SK-N-SH (cell line): ENCODE data around the gene MRPS11. TPM values are rescaled to one million over a fixed set of nuclear protein-coding genes. Genes with fewer than 3 reads are reported as not detected.

Experiments used
- CTCF ChIA-PET: fragments of 300-600, 350-600 bp; formaldehyde crosslinking; extraction: SDS; loops from one replicate; lab custom pipeline; 2021; lab: Yijun Ruan, JAX
- POLR2A ChIA-PET: fragments of 350-600 bp; sonication (Branson Sonifier 250); formaldehyde crosslinking; extraction: SDS; loops from one replicate; lab custom pipeline; 2020; ENCODE audit warnings: antibody characterized with exemption, inconsistent platforms; lab: Yijun Ruan, JAX
- DNase-seq: peaks from one replicate; pipeline ENCODE4 v3.0.0; 2012
- H2AFZ ChIP-seq: fragments of 200-600 bp; sonication (generic); 2 replicates; pipeline ENCODE4 v1.8.1; 2016; ENCODE audit warnings: antibody characterized with exemption, mild to moderate bottlenecking, low read depth
- H3F3A ChIP-seq: fragments of 200-600 bp; sonication (generic); replicated peaks from 2 replicates; pipeline ENCODE3; 2016; ENCODE audit warnings: antibody characterized with exemption, mild to moderate bottlenecking; ENCODE audit not compliant: insufficient read depth
- H3K27ac ChIP-seq, 2 experiments: fragments of 200-500 bp in 1 of 2; fragments of 200-600 bp in 1 of 2; sonication (Bioruptor generic) in 1 of 2; sonication (generic), shearing (Covaris generic) in 1 of 2; 2 replicates each; pipeline versions ENCODE4 v1.5.1 to v1.6.1; 2014 to 2016; ENCODE audit warnings: low read depth in 2 of 2, inconsistent platforms in 1 of 2, low read length in 1 of 2, mild to moderate bottlenecking in 1 of 2, mixed read lengths in 1 of 2
- H3K27me3 ChIP-seq: fragments of 200-600 bp; sonication (generic), shearing (Covaris generic); 2 replicates; pipeline ENCODE4 v1.6.1; 2016; ENCODE audit warnings: mixed run types; ENCODE audit not compliant: insufficient read depth
- H3K36me3 ChIP-seq, 2 experiments: fragments of 200-500 bp in 1 of 2; fragments of 200-600 bp in 1 of 2; sonication (Bioruptor generic) in 1 of 2; sonication (generic) in 1 of 2; replicated peaks in 1 of 2; 2 replicates each; pipeline versions ENCODE3 to v1.5.1; 2014 to 2016; ENCODE audit warnings: low read length in 1 of 2, mild to moderate bottlenecking in 1 of 2; ENCODE audit not compliant: insufficient read depth in 2 of 2, control insufficient read depth in 1 of 2
- H3K4me1 ChIP-seq, 2 experiments: fragments of 200-500 bp in 1 of 2; fragments of 200-600 bp in 1 of 2; sonication (Bioruptor generic) in 1 of 2; sonication (generic), shearing (Covaris generic) in 1 of 2; 2 replicates each; pipeline versions ENCODE4 v1.5.1 to v1.6.1; 2014 to 2016; ENCODE audit warnings: low read depth in 1 of 2, low read length in 1 of 2, mixed run types in 1 of 2; ENCODE audit not compliant: insufficient read depth in 2 of 2, control insufficient read depth in 1 of 2
- H3K4me2 ChIP-seq: fragments of 200-600 bp; sonication (generic), shearing (Covaris generic); 2 replicates; pipeline ENCODE4 v1.6.1; 2017; ENCODE audit warnings: mixed run types
- H3K4me3 ChIP-seq, 2 experiments: fragments of 200-500 bp in 1 of 2; fragments of 200-600 bp in 1 of 2; sonication (Bioruptor generic) in 1 of 2; sonication (generic), shearing (Covaris generic) in 1 of 2; 2 replicates each; pipeline versions ENCODE4 v1.5.1 to v1.8.1; 2014 to 2016; ENCODE audit warnings: low read depth in 2 of 2, inconsistent platforms in 1 of 2, low read length in 1 of 2, mild to moderate bottlenecking in 1 of 2, mixed read lengths in 1 of 2, moderate library complexity in 1 of 2
- H3K79me2 ChIP-seq: fragments of 200-600 bp; sonication (generic); 2 replicates; pipeline ENCODE4 v1.8.1; 2017; ENCODE audit warnings: mild to moderate bottlenecking; ENCODE audit not compliant: insufficient read depth
- H3K9ac ChIP-seq: fragments of 200-600 bp; sonication (generic); 2 replicates; pipeline ENCODE4 v1.6.1; 2017; ENCODE audit warnings: mixed run types
- H3K9me2 ChIP-seq: fragments of 200-600 bp; sonication (generic); 2 replicates; pipeline ENCODE4 v1.6.1; 2017; ENCODE audit warnings: mixed run types
- H3K9me3 ChIP-seq: fragments of 200-600 bp; sonication (generic); 2 replicates; pipeline ENCODE4 v1.6.1; 2017; ENCODE audit warnings: mixed run types, mild to moderate bottlenecking, moderate library complexity
- H4K20me1 ChIP-seq: fragments of 200-600 bp; sonication (generic); 2 replicates; pipeline ENCODE4 v1.6.1; 2017; ENCODE audit warnings: mild to moderate bottlenecking, mixed run types; ENCODE audit not compliant: insufficient read depth
- CHD2 ChIP-seq: fragments of 150-350 bp; IDR thresholded peaks from 2 replicates; pipeline ENCODE4 v1.6.1; 2018; ENCODE audit warnings: low read length; ENCODE audit not compliant: partially characterized antibody
- EP300 ChIP-seq, 2 experiments: IDR thresholded peaks; 2 replicates each; pipeline versions ENCODE4 v1.4.0 to v1.6.1; 2012; ENCODE audit warnings: borderline replicate concordance in 1 of 2, low read depth in 1 of 2, low read length in 1 of 2
- EZH2phosphoT487 ChIP-seq: fragments of 200-600 bp; sonication (generic); IDR thresholded peaks from 2 replicates; pipeline ENCODE4 v1.6.1; 2017; ENCODE audit warnings: low read depth, mixed run types, mild to moderate bottlenecking, antibody characterized with exemption, moderate library complexity, borderline replicate concordance
- GABPA ChIP-seq: IDR thresholded peaks from 2 replicates; pipeline ENCODE4 v1.4.0; 2012; ENCODE audit warnings: low read depth, mild to moderate bottlenecking
- GATA2 ChIP-seq: sonication (generic); formaldehyde crosslinking; IDR thresholded peaks from 2 replicates; pipeline ENCODE4 v1.5.0; 2020; ENCODE audit warnings: mild to moderate bottlenecking, missing genetic modification reagents
- JUND ChIP-seq: IDR thresholded peaks from 2 replicates; pipeline ENCODE4 v1.4.0; 2012
- MEF2A ChIP-seq: IDR thresholded peaks from 2 replicates; pipeline ENCODE4 v1.4.0; 2012; ENCODE audit warnings: low read depth, borderline replicate concordance
- MXI1 ChIP-seq: IDR thresholded peaks from 2 replicates; pipeline ENCODE4 v1.6.1; 2012; ENCODE audit warnings: mild to moderate bottlenecking, low read depth, low read length, improper control_type of control experiment
- NFIC ChIP-seq: IDR thresholded peaks from 2 replicates; pipeline ENCODE4 v1.4.0; 2012; ENCODE audit warnings: borderline replicate concordance
- RAD21 ChIP-seq: IDR thresholded peaks from 2 replicates; pipeline ENCODE4 v1.6.1; 2012; ENCODE audit warnings: mild to moderate bottlenecking, low read length
- RCOR1 ChIP-seq: fragments of 150-350 bp; IDR thresholded peaks from 2 replicates; pipeline ENCODE4 v1.6.1; 2017; ENCODE audit warnings: antibody characterized with exemption, low read length
- SIN3A ChIP-seq: IDR thresholded peaks from 2 replicates; pipeline ENCODE4 v1.6.1; 2012; ENCODE audit warnings: low read depth, mild to moderate bottlenecking, low read length, moderate library complexity, borderline replicate concordance
- SMC3 ChIP-seq: IDR thresholded peaks from 2 replicates; pipeline ENCODE4 v1.6.1; 2012; ENCODE audit warnings: low read depth, low read length, improper control_type of control experiment
- TCF12 ChIP-seq: IDR thresholded peaks from 2 replicates; pipeline ENCODE4 v1.4.0; 2012
- WGBS: methylation state at CpG from one replicate; pipeline ENCODE4 v1.1.6; 2017; ENCODE audit warnings: low lambda C conversion rate; 5-methylcytosine and 5-hydroxymethylcytosine counted together
- polyA plus RNA-seq, 3 experiments: library from polyadenylated mRNA; depleted of rRNA; stranded (reverse); fragments of >200 nt; gene quantifications; 2 replicates each; pipeline ENCODE4 v1.2.3, GENCODE V29; 2012
- TF ChIP-seq, protein P1 (sequence below): IDR thresholded peaks from 2 replicates; pipeline ENCODE4 v1.4.0; 2012; ENCODE audit warnings: low read depth
- TF ChIP-seq, protein P2 (sequence below): IDR thresholded peaks from 2 replicates; pipeline ENCODE4; 2012
- TF ChIP-seq, protein P3 (sequence below): fragments of 150-350 bp; IDR thresholded peaks from 2 replicates; pipeline ENCODE4 v1.6.1; 2016; ENCODE audit warnings: mild to moderate bottlenecking, low read depth, low read length
- TF ChIP-seq, protein P4 (sequence below): IDR thresholded peaks from 2 replicates; pipeline ENCODE4 v1.4.0; 2012; ENCODE audit warnings: low read depth, borderline replicate concordance
- TF ChIP-seq, protein P5 (sequence below): IDR thresholded peaks from 2 replicates; pipeline ENCODE4 v1.6.1; 2012; ENCODE audit warnings: mild to moderate bottlenecking, low read depth, low read length, moderate library complexity

MRPS11 gene
- polyA plus RNA-seq, 1 of the 3 experiments (the other 2 are of a cell fraction): 101 TPM

DNA sequence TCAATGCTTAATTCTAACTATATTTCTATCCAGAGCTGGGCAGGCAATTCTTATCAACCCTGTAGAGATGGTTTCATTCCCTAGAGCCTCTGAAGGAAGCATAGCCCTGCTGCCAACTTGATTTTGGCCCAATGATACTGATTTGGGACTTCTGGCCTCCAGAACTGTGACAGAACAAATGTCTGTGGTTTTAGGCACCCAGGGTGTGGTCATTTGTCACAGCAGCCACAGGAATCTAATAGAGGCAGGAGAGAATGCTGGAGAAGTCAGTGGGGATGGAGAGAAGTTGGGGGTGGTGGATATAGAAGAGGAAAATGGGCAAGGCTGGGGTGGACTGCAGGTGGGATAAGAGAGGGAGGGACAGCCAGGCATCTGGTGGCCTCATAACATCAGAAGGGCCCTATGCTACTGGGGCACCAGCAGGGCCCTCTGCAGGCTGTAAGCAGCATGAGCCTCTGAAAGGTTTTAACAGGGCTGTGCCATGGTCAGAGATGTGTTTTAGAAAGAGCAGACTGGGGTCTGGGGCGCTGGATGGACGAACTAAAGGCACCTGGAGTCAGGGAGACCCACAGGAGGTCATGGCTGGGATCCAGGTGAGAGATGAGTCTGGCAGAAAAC lies 19.8 kb downstream of the MRPS11 start:
- Histone ChIP-seq H2AFZ (no peak overlapping the region), H3K9ac (no peak overlapping the region), H3K79me2 (no peaks in the 10 kb centered on the region)
- CTCF ChIA-PET: interaction anchor here (2.0 kb wide), 1 partner anchor 10 kb away, joined by 6 read pairs; no protein-coding TSS in a partner anchor
- POLR2A ChIA-PET: no interaction called here
- TF ChIP-seq JUND (no peak), RCOR1 (no peak), CHD2 (no peak), SMC3 (no peak), TCF12 (no peak), MEF2A (no peak), MXI1 (no peak), GATA2 (CRISPR knock-in tag) (no peak)
- TF ChIP-seq, protein P1, sequence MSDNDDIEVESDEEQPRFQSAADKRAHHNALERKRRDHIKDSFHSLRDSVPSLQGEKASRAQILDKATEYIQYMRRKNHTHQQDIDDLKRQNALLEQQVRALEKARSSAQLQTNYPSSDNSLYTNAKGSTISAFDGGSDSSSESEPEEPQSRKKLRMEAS: no peak
- TF ChIP-seq, protein P2, sequence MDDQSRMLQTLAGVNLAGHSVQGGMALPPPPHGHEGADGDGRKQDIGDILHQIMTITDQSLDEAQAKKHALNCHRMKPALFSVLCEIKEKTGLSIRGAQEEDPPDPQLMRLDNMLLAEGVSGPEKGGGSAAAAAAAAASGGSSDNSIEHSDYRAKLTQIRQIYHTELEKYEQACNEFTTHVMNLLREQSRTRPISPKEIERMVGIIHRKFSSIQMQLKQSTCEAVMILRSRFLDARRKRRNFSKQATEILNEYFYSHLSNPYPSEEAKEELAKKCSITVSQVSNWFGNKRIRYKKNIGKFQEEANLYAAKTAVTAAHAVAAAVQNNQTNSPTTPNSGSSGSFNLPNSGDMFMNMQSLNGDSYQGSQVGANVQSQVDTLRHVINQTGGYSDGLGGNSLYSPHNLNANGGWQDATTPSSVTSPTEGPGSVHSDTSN: no peak
- TF ChIP-seq, protein P3, sequence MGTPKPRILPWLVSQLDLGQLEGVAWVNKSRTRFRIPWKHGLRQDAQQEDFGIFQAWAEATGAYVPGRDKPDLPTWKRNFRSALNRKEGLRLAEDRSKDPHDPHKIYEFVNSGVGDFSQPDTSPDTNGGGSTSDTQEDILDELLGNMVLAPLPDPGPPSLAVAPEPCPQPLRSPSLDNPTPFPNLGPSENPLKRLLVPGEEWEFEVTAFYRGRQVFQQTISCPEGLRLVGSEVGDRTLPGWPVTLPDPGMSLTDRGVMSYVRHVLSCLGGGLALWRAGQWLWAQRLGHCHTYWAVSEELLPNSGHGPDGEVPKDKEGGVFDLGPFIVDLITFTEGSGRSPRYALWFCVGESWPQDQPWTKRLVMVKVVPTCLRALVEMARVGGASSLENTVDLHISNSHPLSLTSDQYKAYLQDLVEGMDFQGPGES: no peak
- TF ChIP-seq, all 33 proteins: peak for 0
- Histone ChIP-seq H4K20me1 (no peaks in the 10 kb centered on the region), H3F3A (no peaks in the 10 kb centered on the region), H3K36me3 (no peaks in the 10 kb centered on the region), H3K27me3 (no peaks in the 10 kb centered on the region), H3K27ac (no peak overlapping the region), H3K9me2 (no peaks in the 10 kb centered on the region), H3K4me3 (no peak overlapping the region), H3K9me3 (no peaks in the 10 kb centered on the region), H3K4me2 (no peak overlapping the region), H3K4me1 (no peaks in the 10 kb centered on the region)
- 62% methylated on average over 2 of the region's 2 CpGs for WGBS
- DNase-seq: no peak

DNA sequence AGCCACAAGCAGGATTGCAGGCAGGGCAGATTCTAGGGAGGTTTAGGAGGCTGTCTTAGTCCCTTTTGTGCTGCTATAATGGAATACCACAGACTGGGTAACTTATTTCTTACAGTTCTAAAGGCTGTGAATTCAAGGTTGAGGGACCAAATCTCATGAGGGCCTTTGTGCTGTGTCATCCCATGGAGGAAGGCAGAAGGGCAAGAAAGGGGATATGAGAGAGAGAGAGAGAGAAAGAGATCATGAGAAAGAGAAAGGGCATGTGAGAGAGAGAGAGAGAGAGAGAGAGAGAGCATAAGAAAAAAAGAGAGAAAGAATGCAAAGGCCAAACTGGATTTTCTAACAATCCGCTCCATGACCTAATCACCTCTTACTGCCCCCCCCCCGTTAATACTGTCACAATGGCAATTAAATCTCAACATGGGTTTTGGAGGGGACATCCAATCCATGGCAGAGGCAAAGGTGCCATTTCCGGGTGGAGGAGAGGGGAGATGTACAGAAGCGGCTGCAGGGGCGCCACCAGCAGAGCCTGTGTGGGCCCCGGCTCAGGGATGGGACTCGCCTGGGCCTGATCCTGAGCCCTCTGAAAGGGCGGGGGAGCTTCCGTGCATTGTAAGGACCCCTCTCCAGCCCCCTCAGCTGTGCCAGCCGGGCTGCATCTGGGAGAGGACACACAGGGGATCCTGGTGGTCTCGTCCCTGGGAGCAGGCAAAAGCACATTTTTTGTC lies 20.5 kb downstream of the MRPS11 start:
- no peak overlapping the region for H3K27ac ChIP-seq
- TF ChIP-seq NFIC (no peak), EP300 (IDR thresholded peaks at IDR 0.05; ENCODE audit: borderline replicate concordance in 1 of 2, low read depth in 1 of 2, low read length in 1 of 2) (no peak), GABPA (no peak), RAD21 (no peak), SIN3A (no peak), GATA2 (CRISPR knock-in tag) (no peak), EZH2phosphoT487 (no peak)
- TF ChIP-seq, protein P4, sequence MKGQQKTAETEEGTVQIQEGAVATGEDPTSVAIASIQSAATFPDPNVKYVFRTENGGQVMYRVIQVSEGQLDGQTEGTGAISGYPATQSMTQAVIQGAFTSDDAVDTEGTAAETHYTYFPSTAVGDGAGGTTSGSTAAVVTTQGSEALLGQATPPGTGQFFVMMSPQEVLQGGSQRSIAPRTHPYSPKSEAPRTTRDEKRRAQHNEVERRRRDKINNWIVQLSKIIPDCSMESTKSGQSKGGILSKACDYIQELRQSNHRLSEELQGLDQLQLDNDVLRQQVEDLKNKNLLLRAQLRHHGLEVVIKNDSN: no peak
- TF ChIP-seq, protein P5, sequence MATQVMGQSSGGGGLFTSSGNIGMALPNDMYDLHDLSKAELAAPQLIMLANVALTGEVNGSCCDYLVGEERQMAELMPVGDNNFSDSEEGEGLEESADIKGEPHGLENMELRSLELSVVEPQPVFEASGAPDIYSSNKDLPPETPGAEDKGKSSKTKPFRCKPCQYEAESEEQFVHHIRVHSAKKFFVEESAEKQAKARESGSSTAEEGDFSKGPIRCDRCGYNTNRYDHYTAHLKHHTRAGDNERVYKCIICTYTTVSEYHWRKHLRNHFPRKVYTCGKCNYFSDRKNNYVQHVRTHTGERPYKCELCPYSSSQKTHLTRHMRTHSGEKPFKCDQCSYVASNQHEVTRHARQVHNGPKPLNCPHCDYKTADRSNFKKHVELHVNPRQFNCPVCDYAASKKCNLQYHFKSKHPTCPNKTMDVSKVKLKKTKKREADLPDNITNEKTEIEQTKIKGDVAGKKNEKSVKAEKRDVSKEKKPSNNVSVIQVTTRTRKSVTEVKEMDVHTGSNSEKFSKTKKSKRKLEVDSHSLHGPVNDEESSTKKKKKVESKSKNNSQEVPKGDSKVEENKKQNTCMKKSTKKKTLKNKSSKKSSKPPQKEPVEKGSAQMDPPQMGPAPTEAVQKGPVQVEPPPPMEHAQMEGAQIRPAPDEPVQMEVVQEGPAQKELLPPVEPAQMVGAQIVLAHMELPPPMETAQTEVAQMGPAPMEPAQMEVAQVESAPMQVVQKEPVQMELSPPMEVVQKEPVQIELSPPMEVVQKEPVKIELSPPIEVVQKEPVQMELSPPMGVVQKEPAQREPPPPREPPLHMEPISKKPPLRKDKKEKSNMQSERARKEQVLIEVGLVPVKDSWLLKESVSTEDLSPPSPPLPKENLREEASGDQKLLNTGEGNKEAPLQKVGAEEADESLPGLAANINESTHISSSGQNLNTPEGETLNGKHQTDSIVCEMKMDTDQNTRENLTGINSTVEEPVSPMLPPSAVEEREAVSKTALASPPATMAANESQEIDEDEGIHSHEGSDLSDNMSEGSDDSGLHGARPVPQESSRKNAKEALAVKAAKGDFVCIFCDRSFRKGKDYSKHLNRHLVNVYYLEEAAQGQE: no peak
- no peaks in the 10 kb centered on the region for H3K36me3 ChIP-seq
- 67% methylated on average over 10 of the region's 11 CpGs for WGBS
- H3K9ac ChIP-seq: no peak overlapping the region
- no peaks in the 10 kb centered on the region for H3F3A ChIP-seq
- no peaks in the 10 kb centered on the region for H3K9me3 ChIP-seq
- CTCF ChIA-PET: interaction anchor here (1.5 kb wide), 1 partner anchor 126 kb away, joined by 3 read pairs; no protein-coding TSS in a partner anchor
- H3K27me3 ChIP-seq: no peaks in the 10 kb centered on the region
- H3K4me1 ChIP-seq: no peaks in the 10 kb centered on the region
- no peak overlapping the region for H3K4me3 ChIP-seq
- H2AFZ ChIP-seq: no peak overlapping the region
- H3K79me2 ChIP-seq: no peaks in the 10 kb centered on the region
- no peak overlapping the region for H3K4me2 ChIP-seq
- POLR2A ChIA-PET: no interaction called here
- DNase-seq: no peak
- H3K9me2 ChIP-seq: no peaks in the 10 kb centered on the region
- H4K20me1 ChIP-seq: no peaks in the 10 kb centered on the region
